ENCODE results near the gene GMEB2. TPM values are rescaled to one million over a fixed set of nuclear protein-coding genes. Genes with fewer than 3 reads are reported as not detected.

The GMEB2 gene
- total and polyA plus RNA-seq, 2 donors (not counting 1 experiment from before 2014, with no cell fraction given) = 6.3 to 10.9 TPM

DNA sequence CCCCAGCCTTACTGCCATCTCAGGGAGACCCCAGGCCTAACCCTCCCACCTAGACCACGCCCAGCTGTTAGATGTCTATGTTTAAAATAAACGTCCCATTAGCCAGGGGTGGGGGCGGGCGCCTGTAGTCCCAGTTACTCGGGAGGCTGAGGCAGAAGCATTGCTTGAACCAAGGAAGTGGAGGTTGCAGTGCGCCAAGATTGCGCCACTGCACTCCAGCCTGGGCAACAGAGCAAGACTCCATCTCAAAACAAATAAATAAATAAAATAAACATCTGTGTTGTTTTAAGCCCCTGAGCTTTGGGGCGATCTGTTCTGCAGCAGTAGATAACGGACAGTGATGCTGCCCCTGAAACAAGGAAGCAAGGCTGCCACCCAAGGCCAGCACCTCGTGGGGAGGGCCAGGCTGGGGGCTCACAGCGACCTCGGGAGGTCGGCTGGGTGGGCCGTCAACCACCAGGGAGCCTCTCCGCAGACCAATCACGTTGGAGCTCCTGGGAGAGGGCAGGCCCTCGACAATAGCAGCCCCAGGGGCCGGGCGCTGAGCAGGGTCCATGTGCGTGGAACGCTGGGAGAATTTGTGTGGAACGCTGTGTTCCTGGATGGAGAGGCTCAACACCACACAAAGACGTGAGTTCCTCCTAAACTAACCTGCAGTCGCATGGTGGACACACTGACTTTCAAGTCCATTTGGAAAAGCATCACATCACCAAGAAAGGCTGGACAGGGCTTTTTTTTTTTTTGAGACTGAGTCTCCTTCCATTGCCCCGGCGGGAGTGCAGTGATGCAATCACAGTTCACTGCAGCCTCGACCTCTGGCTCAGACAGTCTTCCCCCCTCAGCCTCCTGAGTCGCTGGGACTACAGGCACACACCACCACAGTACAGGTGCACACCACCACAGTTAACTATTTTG is 51.8 kb downstream of the GMEB2 start:
- Histone ChIP-seq H3K27me3 (ENCODE audit: control insufficient read depth, insufficient read depth, low read length) (peaks cover 3% of the 10 kb centered on the region), H3K36me3 (ENCODE audit: control insufficient read depth, insufficient read depth, low read length) (peaks cover 3% of the 10 kb centered on the region), H3K9ac (ENCODE audit: insufficient read depth, low read length) (no peak overlapping the region), H3K4me2 (ENCODE audit: extremely low read depth, insufficient read depth, low read length) (no peak overlapping the region), H3K4me1 (ENCODE audit: control insufficient read depth, extremely low read depth, insufficient read depth, low read length) (peaks cover 7% of the 10 kb centered on the region), H3K79me2 (ENCODE audit: control insufficient read depth, insufficient read depth, low read length) (peaks cover 5% of the 10 kb centered on the region), H3K4me3 (replicated peaks in 1 of 4; ENCODE audit: control extremely low read depth in 1 of 4, insufficient read depth in 1 of 4, low read depth in 3 of 4, low read length in 4 of 4) (no peak overlapping the region), H2AFZ (ENCODE audit: low read length) (no peak overlapping the region), H3K27ac (ENCODE audit: insufficient read depth, low read length) (peak overlapping the region; percentile 64), H4K20me1 (ENCODE audit: control insufficient read depth, extremely low read depth, insufficient read depth, low read length) (no peaks in the 10 kb centered on the region), H3K9me3 (ENCODE audit: control insufficient read depth, insufficient read depth, low read depth, low read length) (no peaks in the 10 kb centered on the region)
- TF ChIP-seq EZH2 (IDR thresholded peaks at IDR 0.05; ENCODE audit: low read length, missing control alignments) (no peak), CTCF (conservative IDR thresholded peaks at IDR 0.05 in 1 of 2, IDR thresholded peaks at IDR 0.05 in 1 of 2; ENCODE audit: low read depth in 1 of 2, low read length in 2 of 2) (no peak)
- DNase-seq (ENCODE audit: low read depth in 2 of 2) = peak in 1 of 2 donors; percentile 38

GRCh38 chr20:63574156-63574828 is 52.6 kb downstream of the GMEB2 start, which contains the start of gene HELZ2:
TSS of gene HELZ2 (minus strand) at chr20:63574239. CDS start at chr20:63572385, 1,854 bp downstream.
- Histone ChIP-seq H3K9me3 (ENCODE audit: control insufficient read depth, insufficient read depth, low read depth, low read length) (no peaks in the 10 kb centered on the region), H3K27ac (ENCODE audit: insufficient read depth, low read length) (peak within 1 kb of the TSS; percentile 83), H2AFZ (ENCODE audit: low read length) (peak within 1 kb of the TSS; percentile 34), H3K36me3 (ENCODE audit: control insufficient read depth, insufficient read depth, low read length) (peaks cover 3% of the 10 kb centered on the region), H3K4me2 (ENCODE audit: extremely low read depth, insufficient read depth, low read length) (peak within 1 kb of the TSS; percentile 99), H3K9ac (ENCODE audit: insufficient read depth, low read length) (peak within 1 kb of the TSS; percentile 84), H3K4me3 (replicated peaks in 1 of 4; ENCODE audit: control extremely low read depth in 1 of 4, insufficient read depth in 1 of 4, low read depth in 3 of 4, low read length in 4 of 4) (peak within 1 kb of the TSS; percentile 76 to 88 (median 84)), H3K27me3 (ENCODE audit: control insufficient read depth, insufficient read depth, low read length) (no peaks in the 10 kb centered on the region), H3K4me1 (ENCODE audit: control insufficient read depth, extremely low read depth, insufficient read depth, low read length) (peaks cover 7% of the 10 kb centered on the region), H4K20me1 (ENCODE audit: control insufficient read depth, extremely low read depth, insufficient read depth, low read length) (no peaks in the 10 kb centered on the region), H3K79me2 (ENCODE audit: control insufficient read depth, insufficient read depth, low read length) (peaks cover 5% of the 10 kb centered on the region)
- peak; percentile 47 to 53 for DNase-seq (ENCODE audit: low read depth in 2 of 2)
- TF ChIP-seq EZH2 (IDR thresholded peaks at IDR 0.05; ENCODE audit: low read length, missing control alignments) (no peak), CTCF (conservative IDR thresholded peaks at IDR 0.05 in 1 of 2, IDR thresholded peaks at IDR 0.05 in 1 of 2; ENCODE audit: low read depth in 1 of 2, low read length in 2 of 2) (no peak)

DNA sequence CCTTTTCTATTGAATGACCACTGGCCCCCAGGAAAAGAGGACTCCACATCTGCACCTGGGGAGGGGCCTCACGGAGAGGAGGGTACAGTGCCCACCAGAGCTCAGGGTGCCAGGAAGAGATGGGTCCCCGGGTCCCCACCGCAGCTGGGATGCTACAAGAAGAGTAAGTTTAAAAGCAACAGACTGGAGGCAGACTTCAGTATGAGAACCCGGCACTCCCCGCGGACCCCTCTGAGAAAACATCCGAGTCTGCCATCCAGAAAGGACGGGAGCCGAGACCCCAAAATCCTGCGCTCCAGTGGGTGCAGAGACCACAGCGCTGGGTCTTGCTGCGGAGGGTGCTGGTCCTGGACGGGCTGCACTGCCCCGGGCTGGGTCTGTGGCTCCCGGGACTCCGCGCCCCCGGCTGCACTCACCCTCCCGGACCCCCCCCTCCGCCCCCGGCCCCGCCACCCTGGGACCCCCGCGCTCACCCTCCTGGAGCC is 53.2 kb downstream of the GMEB2 start:
- Histone ChIP-seq H3K4me2 (ENCODE audit: extremely low read depth, insufficient read depth, low read length) (peak overlapping the region; percentile 99), H3K27ac (ENCODE audit: insufficient read depth, low read length) (peak overlapping the region; percentile 83), H3K9me3 (ENCODE audit: control insufficient read depth, insufficient read depth, low read depth, low read length) (no peaks in the 10 kb centered on the region), H3K36me3 (ENCODE audit: control insufficient read depth, insufficient read depth, low read length) (peaks cover 3% of the 10 kb centered on the region), H3K27me3 (ENCODE audit: control insufficient read depth, insufficient read depth, low read length) (no peaks in the 10 kb centered on the region), H3K4me3 (replicated peaks in 1 of 4; ENCODE audit: control extremely low read depth in 1 of 4, insufficient read depth in 1 of 4, low read depth in 3 of 4, low read length in 4 of 4) (peak overlapping the region; percentile 76 to 88 (median 84)), H2AFZ (ENCODE audit: low read length) (peak overlapping the region; percentile 29), H3K79me2 (ENCODE audit: control insufficient read depth, insufficient read depth, low read length) (peaks cover 5% of the 10 kb centered on the region), H3K4me1 (ENCODE audit: control insufficient read depth, extremely low read depth, insufficient read depth, low read length) (peaks cover 7% of the 10 kb centered on the region), H4K20me1 (ENCODE audit: control insufficient read depth, extremely low read depth, insufficient read depth, low read length) (no peaks in the 10 kb centered on the region), H3K9ac (ENCODE audit: insufficient read depth, low read length) (peak overlapping the region; percentile 84)
- DNase-seq (ENCODE audit: low read depth in 2 of 2) = no peak
- TF ChIP-seq EZH2 (IDR thresholded peaks at IDR 0.05; ENCODE audit: low read length, missing control alignments) (no peak), CTCF (conservative IDR thresholded peaks at IDR 0.05 in 1 of 2, IDR thresholded peaks at IDR 0.05 in 1 of 2; ENCODE audit: low read depth in 1 of 2, low read length in 2 of 2) (no peak)
